Activated CD8-positive, alpha-beta memory T cell treated with anti-CD3 and anti-CD28 coated beads, Interleukin-2, amount 10 ng/mL, durations not matched to agents 7 days and 5 days (primary cell): ENCODE measurements around the gene BRAT1. TPM values are rescaled to one million over a fixed set of nuclear protein-coding genes. Genes with fewer than 3 reads are reported as not detected.

Experiments
- ATAC-seq: fragments of 150-1000 bp; cut with Tn5 transposase; one replicate; pipeline ENCODE4 v1.10.0; 2021; ENCODE audit warnings: moderate library complexity
- CTCF ChIA-PET: fragments of 350-600 bp; sonication (Branson Sonifier 250); formaldehyde crosslinking; loops from one replicate; lab custom pipeline; 2021; ENCODE audit warnings: antibody characterized with exemption; lab: Charles Lee
- DNase-seq: peaks from one replicate; pipeline ENCODE4 v3.0.0-alpha.2; 2020
- H3K27ac Mint-ChIP-seq: one replicate; pipeline ENCODE4 v1.8.0; 2021; ENCODE audit warnings: mild to moderate bottlenecking, mixed read lengths
- H3K27me3 Mint-ChIP-seq: one replicate; pipeline ENCODE4 v1.8.0; 2021; ENCODE audit warnings: mixed read lengths
- H3K36me3 Mint-ChIP-seq: one replicate; pipeline ENCODE4 v1.8.0; 2021; ENCODE audit warnings: mild to moderate bottlenecking, mixed read lengths
- H3K4me1 Mint-ChIP-seq: one replicate; pipeline ENCODE4 v1.8.0; 2021; ENCODE audit warnings: mixed read lengths
- H3K4me3 Mint-ChIP-seq: one replicate; pipeline ENCODE4 v1.8.0; 2021; ENCODE audit warnings: mild to moderate bottlenecking, moderate library complexity, mixed read lengths
- H3K9me3 Mint-ChIP-seq: one replicate; pipeline ENCODE4 v1.8.0; 2022; ENCODE audit warnings: low read depth, mixed read lengths
- total RNA-seq, 2 experiments: library from RNA; stranded (reverse); gene quantifications; one replicate each; pipeline ENCODE4 v1.2.3, GENCODE V29; 2021

Gene BRAT1
- total RNA-seq, 2 experiments from 2014 or later, result 41.5 to 43.5 TPM

DNA sequence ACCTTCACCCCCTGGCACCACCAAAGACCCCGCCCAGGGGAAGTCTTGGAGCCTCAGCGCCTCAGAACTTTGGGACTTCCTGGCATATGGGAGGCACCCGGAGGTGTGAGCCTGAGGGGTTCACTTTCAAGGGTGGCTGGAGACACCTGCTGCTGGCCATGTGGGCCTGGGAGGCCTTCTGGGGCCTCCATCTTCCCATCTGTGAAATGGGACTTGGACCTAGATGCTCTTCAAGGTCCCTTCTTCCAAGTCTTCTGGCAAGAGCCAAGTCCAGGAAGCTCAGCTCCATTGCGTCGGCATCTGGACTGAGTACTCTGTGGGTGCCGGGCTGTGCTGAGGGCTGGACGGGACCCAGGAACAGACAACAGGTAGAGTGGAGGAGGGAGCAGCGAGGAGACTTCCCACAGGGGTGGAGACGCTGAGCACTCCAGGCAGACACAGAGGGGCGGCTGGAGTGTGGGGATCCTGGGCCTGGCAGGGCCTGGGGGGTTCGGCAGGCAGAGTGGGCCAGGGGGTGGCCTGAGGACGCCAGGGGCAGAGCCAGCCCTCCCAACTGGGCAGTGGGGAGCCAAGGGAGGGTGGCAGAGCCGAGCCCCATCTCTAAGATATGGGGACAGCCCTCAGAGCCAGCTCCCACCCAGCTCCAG lies 45.1 kb downstream of the BRAT1 start:
- Mint-ChIP-seq H3K4me1 (peaks cover 51% of the 10 kb centered on the region), H3K27ac (peak overlapping the region; percentile 90), H3K36me3 (no peaks in the 10 kb centered on the region), H3K9me3 (no peaks in the 10 kb centered on the region), H3K4me3 (no peak overlapping the region), H3K27me3 (no peaks in the 10 kb centered on the region)
- CTCF ChIA-PET, result interaction anchor here (1.2 to 2.0 kb wide), 2 partner anchors 160 to 200 kb away, joined by 3 to 6 read pairs; no protein-coding TSS in a partner anchor
- no peak for ATAC-seq
- no peak for DNase-seq

DNA sequence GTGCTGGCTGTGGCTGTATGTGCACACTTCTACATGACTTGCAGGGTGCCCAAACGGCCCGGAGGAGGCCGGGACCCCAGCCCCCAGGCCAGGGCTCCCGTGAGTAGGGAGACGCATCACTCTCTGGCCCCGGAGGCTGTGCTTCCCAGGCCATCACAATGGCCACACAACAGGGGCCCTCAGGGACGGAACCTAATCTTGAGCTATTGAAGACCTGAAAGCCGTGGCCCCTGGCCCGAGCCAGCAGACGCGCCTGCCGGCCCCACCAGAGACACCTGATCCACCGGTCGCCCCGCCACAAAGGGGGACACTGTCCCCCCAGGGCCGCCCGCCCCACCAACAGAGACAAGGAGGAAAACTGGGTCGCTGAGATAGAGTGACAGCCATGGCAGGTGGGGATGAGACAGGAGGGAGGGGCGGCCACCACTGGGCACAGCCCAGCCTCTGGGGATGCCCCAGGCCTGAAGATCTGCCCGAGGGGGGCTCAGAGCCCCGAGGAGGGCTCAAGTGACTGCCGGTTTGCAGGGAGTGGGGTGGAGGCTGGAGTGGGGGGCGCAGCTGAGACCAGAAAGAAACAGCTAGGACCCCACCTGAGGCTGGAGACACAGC lies 45.9 kb downstream of the BRAT1 start:
- H3K4me3 Mint-ChIP-seq, result peak overlapping the region; percentile 50
- H3K36me3 Mint-ChIP-seq, result no peaks in the 10 kb centered on the region
- no peaks in the 10 kb centered on the region for H3K27me3 Mint-ChIP-seq
- no peak for ATAC-seq
- DNase-seq, result no peak
- CTCF ChIA-PET, result interaction anchor here (2.2 kb wide), 1 partner anchor 41 kb away, joined by 6 read pairs; no protein-coding TSS in a partner anchor
- H3K27ac Mint-ChIP-seq, result peak overlapping the region; percentile 77
- peaks cover 51% of the 10 kb centered on the region for H3K4me1 Mint-ChIP-seq
- no peaks in the 10 kb centered on the region for H3K9me3 Mint-ChIP-seq

DNA sequence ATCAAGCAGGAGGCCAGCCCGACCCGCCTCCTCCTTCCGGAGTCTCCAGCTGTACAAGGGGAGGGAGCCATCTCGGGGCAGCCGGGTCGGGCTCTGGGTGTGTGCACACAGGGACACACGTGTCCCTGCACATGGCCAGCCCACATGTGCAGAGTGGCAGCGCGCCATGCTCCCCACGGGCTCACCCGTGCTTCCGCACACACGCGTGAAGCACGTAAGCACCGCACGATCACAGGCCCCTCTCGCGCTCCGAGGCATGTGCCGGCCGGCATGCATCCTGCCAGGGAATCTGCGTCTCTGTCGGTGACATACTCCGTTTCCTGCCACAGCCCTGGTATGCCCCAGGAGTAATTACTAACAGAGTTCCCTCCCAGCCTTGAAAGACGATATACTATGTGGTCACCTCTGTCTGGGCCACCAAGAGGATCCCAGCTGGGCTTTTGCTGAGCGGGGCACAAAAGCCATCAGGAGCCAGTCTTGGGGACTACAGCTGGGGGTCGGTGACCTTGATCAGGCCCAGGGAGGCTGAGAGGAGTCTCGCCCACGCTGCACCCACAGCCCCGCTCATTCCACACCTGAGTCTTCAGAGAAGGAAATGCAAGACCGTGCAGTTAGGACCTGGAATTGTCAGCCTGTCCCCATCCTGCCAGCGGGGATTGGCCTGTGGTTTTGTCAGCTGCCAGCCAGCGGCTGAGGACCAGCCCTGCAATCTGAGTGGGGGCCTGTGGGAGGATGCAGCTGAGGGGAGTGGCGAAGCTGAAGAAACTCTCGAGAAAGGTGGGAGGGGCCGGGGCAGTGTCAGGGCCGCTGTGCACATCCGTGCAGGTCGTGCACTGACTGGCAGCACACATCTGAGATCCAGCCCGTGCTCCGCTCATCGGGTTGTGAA lies 46.8 kb downstream of the BRAT1 start:
- Mint-ChIP-seq H3K4me1 (peaks cover 51% of the 10 kb centered on the region), H3K36me3 (no peaks in the 10 kb centered on the region), H3K27me3 (no peaks in the 10 kb centered on the region), H3K27ac (peak overlapping the region; percentile 77), H3K4me3 (peak overlapping the region; percentile 50), H3K9me3 (no peaks in the 10 kb centered on the region)
- peak; percentile 86 for DNase-seq
- peak; percentile 74 for ATAC-seq
- CTCF ChIA-PET, result interaction anchor here (0.9 to 2.2 kb wide), 4 partner anchors 12 to 40 kb away, joined by 3 to 6 read pairs (median 3); no protein-coding TSS in a partner anchor

DNA sequence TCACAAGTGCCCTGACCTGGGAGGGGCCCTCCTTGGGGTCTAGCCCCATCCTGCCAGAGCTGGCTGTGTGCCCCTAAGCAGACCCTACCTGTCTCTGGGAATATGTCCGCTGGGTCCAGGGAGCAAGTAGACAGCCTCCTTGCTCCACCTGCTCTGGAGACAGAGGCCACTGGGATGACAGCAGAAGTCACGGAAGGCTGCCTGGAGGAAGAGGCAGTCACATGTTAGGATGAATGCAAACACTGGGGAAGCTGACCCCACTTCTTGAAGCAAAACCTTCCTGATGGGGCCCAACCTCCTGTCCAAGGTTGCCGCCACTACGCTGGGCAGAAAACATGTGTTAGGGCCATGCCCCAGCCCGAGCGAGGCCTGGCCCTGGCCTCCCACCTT lies 47.4 kb downstream of the BRAT1 start:
- CTCF ChIA-PET, result interaction anchor here (0.9 to 2.2 kb wide), 4 partner anchors 12 to 39 kb away, joined by 3 to 6 read pairs (median 3); no protein-coding TSS in a partner anchor
- Mint-ChIP-seq H3K9me3 (no peaks in the 10 kb centered on the region), H3K27me3 (no peaks in the 10 kb centered on the region), H3K4me1 (peaks cover 49% of the 10 kb centered on the region), H3K36me3 (no peaks in the 10 kb centered on the region), H3K4me3 (no peak overlapping the region), H3K27ac (no peak overlapping the region)
- ATAC-seq, result no peak
- no peak for DNase-seq

DNA sequence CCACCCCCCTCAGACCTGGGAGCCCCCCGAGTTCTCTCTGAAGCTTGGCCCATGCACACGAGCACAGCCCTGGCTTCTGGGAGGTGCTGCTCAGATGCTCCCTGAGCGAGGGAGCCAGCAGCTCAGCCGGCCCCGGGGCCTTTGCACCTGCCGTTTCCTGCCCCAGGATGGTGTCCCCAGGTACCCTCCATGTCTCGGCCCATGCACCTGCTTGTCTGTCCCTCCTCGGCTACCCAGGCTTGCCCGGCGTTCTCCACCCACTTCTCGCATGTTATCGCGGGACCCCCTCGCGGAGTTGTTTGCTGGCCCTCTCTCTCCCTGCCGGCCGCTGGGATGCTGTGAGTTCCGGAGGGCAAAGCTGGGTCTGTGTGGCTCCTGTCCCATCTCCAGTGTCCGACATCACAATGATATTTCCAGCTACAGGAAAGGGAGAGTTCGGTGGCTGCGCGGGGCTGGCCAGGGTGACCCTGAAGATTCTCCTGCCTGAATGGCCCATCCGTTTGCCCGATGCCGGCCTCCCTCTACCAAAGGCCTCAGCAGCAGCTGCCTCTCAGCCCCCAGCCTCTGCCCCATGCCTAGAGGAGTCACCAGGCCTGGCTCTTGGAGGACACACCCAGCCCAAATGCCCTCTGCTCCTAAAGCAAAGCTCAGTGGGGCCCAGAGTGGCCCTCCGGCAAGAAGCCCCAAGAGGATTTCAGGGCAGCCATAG lies 48.0 kb downstream of the BRAT1 start:
- DNase-seq (no peak), ATAC-seq (no peak)
- Mint-ChIP-seq H3K36me3 (no peaks in the 10 kb centered on the region), H3K9me3 (no peaks in the 10 kb centered on the region), H3K27me3 (no peaks in the 10 kb centered on the region), H3K27ac (no peak overlapping the region), H3K4me3 (no peak overlapping the region), H3K4me1 (peaks cover 43% of the 10 kb centered on the region)
- CTCF ChIA-PET, result interaction anchor here (0.7 to 2.2 kb wide), 4 partner anchors 13 to 39 kb away, joined by 3 to 6 read pairs (median 4); no protein-coding TSS in a partner anchor

DNA sequence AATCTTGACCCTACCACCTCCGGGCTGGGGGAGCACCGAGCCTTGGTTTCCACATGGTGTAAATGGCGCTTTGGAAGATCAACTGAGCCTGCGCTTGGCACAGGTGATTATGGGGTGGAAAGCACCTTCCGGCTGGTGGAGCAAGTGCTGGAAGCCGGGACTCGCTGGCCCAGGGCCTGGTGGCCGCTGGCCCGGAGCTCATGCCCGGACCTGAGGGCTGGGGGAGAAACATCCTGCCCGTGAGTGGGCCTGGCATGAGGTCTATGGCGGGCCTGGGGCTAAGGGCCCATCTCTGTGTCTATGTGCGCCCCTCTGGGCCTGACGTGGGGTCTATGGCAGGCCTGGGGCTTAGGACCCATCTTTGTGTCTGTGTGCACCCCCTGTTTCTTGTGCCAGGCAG lies 49.9 kb downstream of the BRAT1 start:
- no peaks in the 10 kb centered on the region for H3K9me3 Mint-ChIP-seq
- CTCF ChIA-PET, result no interaction called here
- H3K27me3 Mint-ChIP-seq, result no peaks in the 10 kb centered on the region
- DNase-seq, result no peak
- no peak overlapping the region for H3K27ac Mint-ChIP-seq
- peaks cover 25% of the 10 kb centered on the region for H3K4me1 Mint-ChIP-seq
- no peak overlapping the region for H3K4me3 Mint-ChIP-seq
- no peak for ATAC-seq
- H3K36me3 Mint-ChIP-seq, result no peaks in the 10 kb centered on the region

DNA sequence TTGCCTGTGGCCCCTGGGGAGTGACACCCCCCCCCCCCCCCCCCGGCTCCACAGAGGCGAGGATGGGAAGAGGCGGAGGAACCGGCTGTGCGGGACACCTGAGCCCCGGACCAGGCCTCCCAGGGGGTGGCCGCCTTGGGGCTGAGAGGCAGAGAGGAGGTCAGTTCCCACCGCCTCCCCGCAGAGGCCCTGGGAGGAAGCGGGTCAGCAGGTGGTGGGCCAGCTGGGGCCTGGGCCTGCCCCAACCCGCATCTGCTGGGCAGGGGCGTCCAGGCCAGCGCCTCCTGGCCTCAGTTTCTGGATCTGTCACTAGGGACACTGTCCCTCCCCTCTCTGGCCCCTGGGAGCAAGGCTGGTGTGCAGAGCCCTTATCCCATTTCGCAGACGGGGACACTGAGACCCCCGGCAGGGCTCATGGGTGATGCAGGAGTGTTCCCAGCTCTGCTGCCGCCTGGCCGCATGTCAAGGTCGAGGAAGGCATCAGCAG lies 50.4 kb downstream of the BRAT1 start:
- CTCF ChIA-PET, result interaction anchor here (1.6 kb wide), 1 partner anchor 166 kb away, joined by 3 read pairs; no protein-coding TSS in a partner anchor
- H3K27ac Mint-ChIP-seq, result no peak overlapping the region
- DNase-seq (no peak), ATAC-seq (no peak)
- H3K36me3 Mint-ChIP-seq, result no peaks in the 10 kb centered on the region
- no peaks in the 10 kb centered on the region for H3K27me3 Mint-ChIP-seq
- H3K4me1 Mint-ChIP-seq, result peaks cover 21% of the 10 kb centered on the region
- no peak overlapping the region for H3K4me3 Mint-ChIP-seq
- H3K9me3 Mint-ChIP-seq, result no peaks in the 10 kb centered on the region

DNA sequence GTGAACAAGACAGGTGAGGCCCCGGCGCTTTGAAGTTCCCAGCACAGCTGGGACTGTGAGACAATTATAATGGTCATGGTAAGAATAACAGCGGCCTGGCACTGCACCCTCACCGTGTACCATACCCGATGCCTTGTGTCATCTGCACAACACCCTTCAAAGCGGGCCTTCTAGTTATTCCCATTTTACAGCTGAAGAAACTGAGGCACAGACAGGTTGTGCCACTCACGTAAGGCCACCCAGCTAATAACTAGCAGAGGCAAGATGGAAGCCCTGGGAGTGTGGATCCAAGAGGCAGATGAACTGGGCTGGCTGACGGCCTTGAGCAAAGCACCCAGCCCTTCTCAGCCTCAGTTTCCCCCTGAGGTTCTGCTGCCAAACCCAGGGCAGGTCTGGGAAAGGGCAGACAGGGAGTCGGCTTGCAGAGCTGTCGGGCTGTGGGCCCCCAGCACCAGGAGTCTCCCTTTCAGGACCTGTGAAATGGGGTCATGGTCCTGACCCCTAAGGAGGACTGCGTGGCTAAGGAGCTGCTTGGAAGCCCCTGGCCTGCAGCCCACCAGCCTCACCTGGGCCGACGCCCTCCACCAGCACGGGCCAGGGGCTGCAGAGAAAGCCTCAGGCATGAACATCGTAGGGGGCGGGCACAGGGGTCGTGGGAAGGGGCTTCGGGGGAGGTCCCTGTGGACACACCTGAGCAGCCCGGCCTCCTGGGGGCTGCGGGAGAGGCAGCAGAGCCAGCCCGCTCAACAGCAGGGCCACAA lies 51.0 kb downstream of the BRAT1 start:
- no peak overlapping the region for H3K4me3 Mint-ChIP-seq
- H3K36me3 Mint-ChIP-seq, result no peaks in the 10 kb centered on the region
- H3K27me3 Mint-ChIP-seq, result no peaks in the 10 kb centered on the region
- no peak for DNase-seq
- ATAC-seq, result no peak
- H3K27ac Mint-ChIP-seq, result no peak overlapping the region
- CTCF ChIA-PET, result interaction anchor here (1.6 to 2.2 kb wide), 2 partner anchors 26 to 167 kb away, joined by 3 to 6 read pairs; no protein-coding TSS in a partner anchor
- H3K9me3 Mint-ChIP-seq, result no peaks in the 10 kb centered on the region
- peaks cover 15% of the 10 kb centered on the region for H3K4me1 Mint-ChIP-seq

DNA sequence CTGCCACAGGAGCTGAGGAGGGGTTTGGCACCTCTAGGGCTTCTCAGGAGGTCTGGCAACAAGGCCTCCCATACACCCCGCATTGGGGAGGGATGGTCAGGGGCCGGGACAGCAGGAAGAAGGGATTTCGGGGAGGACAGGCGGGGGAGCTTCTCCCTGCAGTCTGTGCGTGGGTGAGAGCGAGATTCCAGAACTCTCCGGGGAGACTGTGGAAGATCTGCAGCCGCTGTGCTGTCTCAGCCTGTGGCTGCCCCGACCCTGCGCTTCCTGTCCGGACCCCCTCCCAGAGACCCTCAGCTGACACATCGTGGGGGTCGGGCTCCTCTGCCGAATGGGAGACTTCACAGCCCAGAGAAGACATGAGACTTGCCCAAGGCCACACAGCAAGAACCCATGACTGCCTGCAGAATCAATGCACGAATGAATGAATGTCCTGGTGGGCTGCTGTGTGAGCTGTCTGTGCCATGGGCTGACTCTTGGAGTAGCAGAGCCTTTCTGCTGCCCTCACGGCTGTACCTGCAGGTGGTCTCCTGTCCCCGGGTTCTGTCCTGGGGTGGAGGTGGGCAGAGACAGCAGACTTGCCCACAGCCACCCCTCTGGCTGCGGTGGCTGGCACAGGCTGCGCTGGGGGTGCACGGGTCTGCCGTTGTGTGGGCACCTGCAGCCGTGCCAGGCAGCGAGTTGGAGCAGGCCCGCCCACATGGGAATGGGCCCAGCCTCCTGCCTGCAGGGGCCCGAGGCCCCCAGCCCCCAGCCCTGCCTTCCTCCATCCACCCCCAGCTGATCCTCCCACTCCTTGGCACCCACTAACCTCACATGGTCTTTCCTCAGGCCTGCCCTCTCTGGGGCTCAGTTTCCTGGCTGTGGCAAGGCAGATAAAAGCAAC lies 52.0 kb downstream of the BRAT1 start:
- Mint-ChIP-seq H3K4me1 (peaks cover 5% of the 10 kb centered on the region), H3K27me3 (no peaks in the 10 kb centered on the region), H3K9me3 (no peaks in the 10 kb centered on the region), H3K36me3 (no peaks in the 10 kb centered on the region), H3K4me3 (no peak overlapping the region), H3K27ac (no peak overlapping the region)
- no peak for ATAC-seq
- DNase-seq, result no peak
- CTCF ChIA-PET, result interaction anchor here (1.6 to 2.2 kb wide), 2 partner anchors 25 to 168 kb away, joined by 3 to 6 read pairs; no protein-coding TSS in a partner anchor

DNA sequence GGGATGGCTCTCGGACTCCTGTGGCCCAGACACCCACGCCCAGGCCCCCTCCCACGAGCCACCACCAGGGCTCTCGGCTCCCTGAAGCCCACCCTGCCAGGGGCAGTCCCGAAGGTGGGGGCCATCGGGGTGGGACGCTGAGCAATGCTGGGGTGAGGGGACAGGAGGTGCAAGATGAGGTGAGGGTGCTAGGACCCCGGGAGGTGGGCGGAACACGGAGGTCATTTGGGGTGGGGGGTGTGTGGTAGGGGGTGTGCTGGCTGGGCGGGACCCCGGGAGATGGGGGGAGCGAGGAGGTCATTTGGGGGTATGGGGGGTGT lies 52.7 kb downstream of the BRAT1 start:
- H3K27ac Mint-ChIP-seq, result no peak overlapping the region
- H3K27me3 Mint-ChIP-seq, result no peaks in the 10 kb centered on the region
- H3K36me3 Mint-ChIP-seq, result no peaks in the 10 kb centered on the region
- DNase-seq, result no peak
- H3K4me3 Mint-ChIP-seq, result no peak overlapping the region
- no peaks in the 10 kb centered on the region for H3K4me1 Mint-ChIP-seq
- ATAC-seq, result no peak
- no peaks in the 10 kb centered on the region for H3K9me3 Mint-ChIP-seq
- CTCF ChIA-PET, result interaction anchor here (2.2 kb wide), 1 partner anchor 24 kb away, joined by 6 read pairs; no protein-coding TSS in a partner anchor

DNA sequence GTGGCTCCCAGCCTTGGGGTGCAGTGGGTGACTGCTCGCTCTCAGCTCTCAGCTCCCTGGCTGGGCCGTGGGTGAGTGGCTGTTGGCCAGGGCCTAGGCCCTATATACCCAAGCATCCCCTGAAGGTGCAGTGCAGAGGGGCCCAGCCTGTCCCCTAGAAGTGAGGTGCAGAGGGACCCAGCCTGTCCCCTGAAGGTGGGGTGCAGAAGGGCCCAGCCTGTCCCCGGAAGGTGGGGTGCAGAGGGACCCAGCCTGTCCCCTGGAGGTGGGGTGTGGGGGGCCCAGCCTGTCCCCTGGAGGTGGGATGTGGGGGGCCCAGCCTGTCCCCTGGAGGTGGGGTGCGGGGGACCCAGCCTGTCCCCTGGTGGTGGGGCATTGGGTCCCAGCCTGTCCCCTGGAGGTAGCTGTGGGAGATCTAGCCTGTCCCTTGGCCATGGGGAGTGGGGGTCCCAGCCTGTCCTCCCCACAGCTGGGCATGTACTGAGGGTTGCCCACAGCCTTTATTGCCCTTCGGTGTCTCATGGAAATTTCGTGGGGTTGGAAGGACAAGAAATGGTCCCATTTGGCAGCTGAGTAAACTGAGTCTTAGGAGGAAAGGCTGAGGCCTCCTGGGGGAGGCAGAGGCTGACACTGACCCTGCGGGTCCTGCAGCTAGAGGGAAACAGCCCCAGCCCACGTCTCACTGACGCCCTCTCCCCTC lies 53.2 kb downstream of the BRAT1 start:
- no peaks in the 10 kb centered on the region for H3K36me3 Mint-ChIP-seq
- no peaks in the 10 kb centered on the region for H3K4me1 Mint-ChIP-seq

More for the DNA sequence above, 53.2 kb downstream of the BRAT1 start:
- CTCF ChIA-PET, result interaction anchor here (0.6 to 2.2 kb wide), 3 partner anchors 14 to 33 kb away, joined by 3 to 6 read pairs (median 3); no protein-coding TSS in a partner anchor
- Mint-ChIP-seq H3K4me3 (no peak overlapping the region), H3K9me3 (no peaks in the 10 kb centered on the region), H3K27ac (no peak overlapping the region), H3K27me3 (peaks cover 5% of the 10 kb centered on the region)
- DNase-seq (no peak), ATAC-seq (no peak)
